Right lobe of liver (tissue), 6 donors: Measurements from ENCODE around the gene PLXNB3. TPM values are rescaled to one million over a fixed set of nuclear protein-coding genes. Genes with fewer than 3 reads are reported as not detected.

ENCODE experiments used
- ATAC-seq, 4 donors: fragments of 200-7000 bp; cut with Tn5 transposase; one replicate each; pipeline ENCODE4 v1.9.1; 2020; ENCODE audit warnings: mild to moderate bottlenecking in 4 of 4, moderate library complexity in 4 of 4
- DNase-seq, 3 donors: peaks; one replicate each; pipeline ENCODE4 v3.0.0-alpha.2; 2020
- H3K27ac ChIP-seq, 3 donors: fragments of 200-600 bp; one replicate each; pipeline ENCODE4 v1.8.0; 2022
- H3K27me3 ChIP-seq, 2 donors: fragments of 200-600 bp; one replicate each; pipeline ENCODE4 v1.8.0; 2022
- H3K36me3 ChIP-seq, 4 donors: fragments of 200-600 bp; sonication (generic) in 1 of 4; one replicate each; pipeline versions ENCODE4 v1.5.1 to v1.8.0; 2017 to 2022; ENCODE audit warnings: control low read depth in 1 of 4
- H3K4me1 ChIP-seq, 4 donors: fragments of 200-600 bp; sonication (generic) in 1 of 4; one replicate each; pipeline versions ENCODE4 v1.5.1 to v1.8.0; 2017 to 2022; ENCODE audit warnings: control low read depth in 1 of 4
- H3K4me3 ChIP-seq, 3 donors: fragments of 200-600 bp; one replicate each; pipeline ENCODE4 v1.8.0; 2022
- H3K9me3 ChIP-seq, 4 donors: fragments of 200-600 bp; sonication (generic) in 1 of 4; one replicate each; pipeline versions ENCODE4 v1.5.1 to v1.8.0; 2017 to 2022; ENCODE audit warnings: control low read depth in 1 of 4
- POLR2A ChIP-seq: fragments of 450-650 bp; IDR thresholded peaks from one replicate; pipeline ENCODE4 v1.6.1; 2017; ENCODE audit warnings: antibody characterized with exemption, mild to moderate bottlenecking
- WGBS: methylation state at CpG from one replicate; pipeline ENCODE4 v1.1.6; 2018; ENCODE audit warnings: low coverage, low lambda C conversion rate; ENCODE audit not compliant: insufficient coverage; ENCODE audit errors: missing lambda C conversion rate; 5-methylcytosine and 5-hydroxymethylcytosine counted together
- intact Hi-C, 2 donors: fragments of 100-400 bp; cut with DNase I; formaldehyde crosslinking; loops; one replicate each; pipeline versions ENCODE4 v1.11.2 to v1.14.1; 2022
- total RNA-seq, 6 experiments: library from RNA; depleted of rRNA in 2 of 6; stranded (reverse); fragments of >200 nt in 2 of 6; fragmentation: NEBNext Ultra II Directional in 3 of 6; extraction: Animal tissue kit (Norgen Biotek cat#: 25700) in 3 of 6; gene quantifications; one replicate each; pipeline versions ENCODE4 v1.1.0 to v1.2.4, GENCODE V29; 2016 to 2023
- TF ChIP-seq, protein P1 (sequence below), 4 donors: fragments of 200-600 bp in 3 of 4; fragments of 450-650 bp in 1 of 4; IDR thresholded peaks; one replicate each; pipeline versions ENCODE4 v1.5.1 to v1.8.0; 2016 to 2022; ENCODE audit warnings: antibody characterized with exemption in 4 of 4, mild to moderate bottlenecking in 2 of 4
- donor health status: DM: no; HTN: yes; CAD: no.
- donor health status: DM: no; HTN: no; CAD: no.
- donor health status: DM: no; HTN: no; CAD: no.
- donor health status: DM: no; HTN: yes; CAD: no.
- donor health status: DM: no; HTN: yes; CAD: no.

The PLXNB3 gene
- total RNA-seq, 6 experiments from 2014 or later = 0.55 to 1.7 (median 0.94) TPM

DNA sequence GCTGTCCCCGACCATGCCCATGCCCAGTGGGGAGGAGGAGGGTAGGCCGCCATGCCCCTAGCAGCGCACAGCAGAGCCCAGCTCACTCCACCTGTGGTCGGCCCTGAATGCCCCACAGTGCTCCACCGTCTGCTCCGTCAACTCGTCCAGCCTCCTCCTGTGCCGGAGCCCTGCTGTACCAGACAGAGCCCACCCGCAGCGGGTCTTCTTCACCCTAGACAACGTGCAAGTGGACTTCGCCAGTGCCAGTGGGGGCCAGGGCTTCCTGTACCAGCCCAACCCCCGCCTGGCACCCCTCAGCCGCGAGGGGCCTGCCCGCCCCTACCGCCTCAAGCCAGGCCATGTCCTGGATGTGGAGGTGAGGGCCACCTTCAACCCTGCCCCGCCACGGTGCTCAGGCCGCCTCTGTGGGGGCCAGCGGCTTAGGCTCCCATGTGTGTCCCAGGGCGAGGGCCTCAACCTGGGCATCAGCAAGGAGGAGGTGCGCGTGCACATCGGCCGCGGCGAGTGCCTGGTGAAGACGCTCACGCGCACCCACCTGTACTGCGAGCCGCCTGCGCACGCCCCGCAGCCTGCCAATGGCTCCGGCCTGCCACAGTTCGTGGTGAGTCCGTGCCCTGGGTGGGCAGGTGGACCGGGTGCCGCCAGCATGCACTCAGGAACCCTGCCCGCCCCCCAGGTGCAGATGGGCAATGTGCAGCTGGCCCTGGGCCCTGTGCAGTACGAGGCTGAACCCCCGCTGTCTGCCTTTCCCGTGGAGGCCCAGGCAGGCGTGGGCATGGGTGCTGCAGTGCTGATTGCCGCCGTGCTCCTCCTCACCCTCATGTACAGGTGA lies 9.9 kb downstream of the PLXNB3 start:
- no CpG with 5 or more reads among the region's 48 CpGs for WGBS

DNA sequence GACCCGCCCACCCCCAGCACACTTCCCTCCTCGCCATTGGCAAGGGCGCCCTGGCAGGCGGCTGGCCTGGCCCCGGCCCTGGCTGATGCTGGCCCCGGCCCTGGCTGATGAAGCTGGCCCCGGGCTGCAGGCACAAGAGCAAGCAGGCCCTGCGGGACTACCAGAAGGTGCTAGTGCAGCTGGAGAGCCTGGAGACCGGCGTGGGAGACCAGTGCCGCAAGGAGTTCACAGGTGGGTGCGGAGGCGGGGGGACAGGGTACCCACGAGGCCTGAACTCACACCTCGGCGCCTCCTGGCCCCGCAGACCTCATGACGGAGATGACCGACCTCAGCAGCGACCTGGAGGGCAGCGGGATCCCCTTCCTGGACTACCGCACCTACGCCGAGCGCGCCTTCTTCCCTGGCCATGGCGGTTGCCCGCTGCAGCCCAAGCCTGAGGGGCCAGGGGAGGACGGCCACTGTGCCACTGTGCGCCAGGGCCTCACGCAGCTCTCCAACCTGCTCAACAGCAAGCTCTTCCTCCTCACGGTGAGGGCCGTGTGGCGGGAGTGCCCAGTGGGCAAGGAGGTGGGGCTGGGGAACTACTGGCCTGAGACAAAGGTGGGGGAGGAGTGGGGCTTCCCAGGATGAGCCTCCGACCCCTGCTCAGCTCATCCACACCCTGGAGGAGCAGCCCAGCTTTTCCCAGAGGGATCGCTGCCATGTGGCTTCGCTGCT lies 10.7 kb downstream of the PLXNB3 start:
- no peaks in the 10 kb centered on the region for H3K9me3 ChIP-seq
- TF ChIP-seq POLR2A = no peak
- TF ChIP-seq, protein P1, sequence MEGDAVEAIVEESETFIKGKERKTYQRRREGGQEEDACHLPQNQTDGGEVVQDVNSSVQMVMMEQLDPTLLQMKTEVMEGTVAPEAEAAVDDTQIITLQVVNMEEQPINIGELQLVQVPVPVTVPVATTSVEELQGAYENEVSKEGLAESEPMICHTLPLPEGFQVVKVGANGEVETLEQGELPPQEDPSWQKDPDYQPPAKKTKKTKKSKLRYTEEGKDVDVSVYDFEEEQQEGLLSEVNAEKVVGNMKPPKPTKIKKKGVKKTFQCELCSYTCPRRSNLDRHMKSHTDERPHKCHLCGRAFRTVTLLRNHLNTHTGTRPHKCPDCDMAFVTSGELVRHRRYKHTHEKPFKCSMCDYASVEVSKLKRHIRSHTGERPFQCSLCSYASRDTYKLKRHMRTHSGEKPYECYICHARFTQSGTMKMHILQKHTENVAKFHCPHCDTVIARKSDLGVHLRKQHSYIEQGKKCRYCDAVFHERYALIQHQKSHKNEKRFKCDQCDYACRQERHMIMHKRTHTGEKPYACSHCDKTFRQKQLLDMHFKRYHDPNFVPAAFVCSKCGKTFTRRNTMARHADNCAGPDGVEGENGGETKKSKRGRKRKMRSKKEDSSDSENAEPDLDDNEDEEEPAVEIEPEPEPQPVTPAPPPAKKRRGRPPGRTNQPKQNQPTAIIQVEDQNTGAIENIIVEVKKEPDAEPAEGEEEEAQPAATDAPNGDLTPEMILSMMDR (IDR thresholded peaks at IDR 0.05) = no peak
- no peaks in the 10 kb centered on the region for H3K4me1 ChIP-seq
- intact Hi-C loops = no loop called here
- no peaks in the 10 kb centered on the region for H3K36me3 ChIP-seq
- peak in 2 of 3 donors; percentile 14 to 56 for DNase-seq
- H3K27ac ChIP-seq = no peak overlapping the region
- 100% methylated on average over 1 of the region's 37 CpGs for WGBS
- H3K4me3 ChIP-seq = no peak overlapping the region
- ATAC-seq = no peak
- H3K27me3 ChIP-seq = no peaks in the 10 kb centered on the region

More for the DNA sequence above, 9.9 kb downstream of the PLXNB3 start:
- intact Hi-C loops = no loop called here
- Histone ChIP-seq H3K36me3 (no peaks in the 10 kb centered on the region), H3K4me1 (no peaks in the 10 kb centered on the region), H3K27me3 (no peaks in the 10 kb centered on the region), H3K9me3 (no peaks in the 10 kb centered on the region), H3K4me3 (no peak overlapping the region), H3K27ac (no peak overlapping the region)
- DNase-seq = peak in 2 of 3 donors; percentile 19 to 51
- ATAC-seq = no peak
- TF ChIP-seq POLR2A = no peak
- TF ChIP-seq, protein P1 (IDR thresholded peaks at IDR 0.05) = no peak

- DNase-seq (peak in 2 of 3 donors; percentile 17 to 50), ATAC-seq (no peak)
- no peak overlapping the region for H3K27ac ChIP-seq
- 82% methylated on average over 11 of the region's 42 CpGs for WGBS
- no peak for TF ChIP-seq POLR2A
- TF ChIP-seq, protein P1 (IDR thresholded peaks at IDR 0.05) = no peak
- no peaks in the 10 kb centered on the region for H3K4me1 ChIP-seq
- H3K36me3 ChIP-seq = no peaks in the 10 kb centered on the region
- H3K27me3 ChIP-seq = no peaks in the 10 kb centered on the region
- H3K4me3 ChIP-seq = no peak overlapping the region
- intact Hi-C loops = no loop called here
- no peaks in the 10 kb centered on the region for H3K9me3 ChIP-seq
These were observed 11.5 kb downstream of the PLXNB3 start for GRCh38 chrX:153775293-153776119.

GRCh38 chrX:153776120-153776599 lies 12.1 kb downstream of the PLXNB3 start:
- H3K27ac ChIP-seq = no peak overlapping the region
- DNase-seq = peak in 2 of 3 donors; percentile 10 to 37
- no peak for ATAC-seq
- 65% methylated on average over 10 of the region's 20 CpGs for WGBS
- no peaks in the 10 kb centered on the region for H3K27me3 ChIP-seq
- intact Hi-C loops = no loop called here
- no peaks in the 10 kb centered on the region for H3K36me3 ChIP-seq
- H3K9me3 ChIP-seq = no peaks in the 10 kb centered on the region
- no peaks in the 10 kb centered on the region for H3K4me1 ChIP-seq
- H3K4me3 ChIP-seq = no peak overlapping the region
- TF ChIP-seq, protein P1 (IDR thresholded peaks at IDR 0.05) = no peak
- TF ChIP-seq POLR2A = no peak
